GM21717 (cell line): Measurements from ENCODE around the gene ECI2.

Source experiments
- ATAC-seq: cut with Tn5 transposase; IDR thresholded peaks from one replicate; pipeline ENCODE4 v1.9.1; 2021; ENCODE audit warnings: mild to moderate bottlenecking, moderate library complexity; ENCODE audit not compliant: unreplicated experiment

The ECI2 gene

GRCh38 chr6:4134841-4135664, at the start of gene ECI2:
TSS of gene ECI2 (minus strand) at chr6:4135575. CDS start at chr6:4135560, 15 bp downstream.
- ATAC-seq = peak; percentile 51

- ATAC-seq = no peak
These were observed 45.4 kb upstream of the ECI2 start for GRCh38 chr6:4180652-4181255.

- no peak for ATAC-seq
These were observed 44.7 kb upstream of the ECI2 start for GRCh38 chr6:4179960-4180651.

- no peak for ATAC-seq
These were observed 43.5 kb upstream of the ECI2 start for GRCh38 chr6:4178737-4179333.

GRCh38 chr6:4176907-4177306, 41.5 kb upstream of the ECI2 start:
- ATAC-seq = no peak

- ATAC-seq = no peak
These were observed 38.7 kb upstream of the ECI2 start for GRCh38 chr6:4174042-4174441.

GRCh38 chr6:4172368-4172767, 37.0 kb upstream of the ECI2 start:
- no peak for ATAC-seq

GRCh38 chr6:4170297-4170696, 34.9 kb upstream of the ECI2 start:
- no peak for ATAC-seq

GRCh38 chr6:4169028-4169789, 33.8 kb upstream of the ECI2 start:
- no peak for ATAC-seq

GRCh38 chr6:4167833-4168232, 32.5 kb upstream of the ECI2 start:
- ATAC-seq = no peak

GRCh38 chr6:4167123-4167522, 31.7 kb upstream of the ECI2 start:
- ATAC-seq = no peak

GRCh38 chr6:4164456-4164855, 29.1 kb upstream of the ECI2 start:
- no peak for ATAC-seq

GRCh38 chr6:4164117-4164442, 28.7 kb upstream of the ECI2 start:
- no peak for ATAC-seq

GRCh38 chr6:4163408-4164116, 28.2 kb upstream of the ECI2 start:
- ATAC-seq = no peak

GRCh38 chr6:4162370-4162769, 27.0 kb upstream of the ECI2 start:
- ATAC-seq = no peak

GRCh38 chr6:4159491-4159890, 24.1 kb upstream of the ECI2 start:
- no peak for ATAC-seq

GRCh38 chr6:4157506-4157905, 22.1 kb upstream of the ECI2 start:
- no peak for ATAC-seq

GRCh38 chr6:4155848-4156466, 20.6 kb upstream of the ECI2 start:
- ATAC-seq = peak; percentile 75

GRCh38 chr6:4153514-4153985, 18.2 kb upstream of the ECI2 start:
- no peak for ATAC-seq

GRCh38 chr6:4145083-4145482, 9.7 kb upstream of the ECI2 start:
- no peak for ATAC-seq
